ENCODE data around the gene CDKAL1.
"Not testable (repeated sequence)": the region's sequence is repeated elsewhere in the genome, so short reads cannot be mapped to it uniquely, and the experiment has no call there.

Gene CDKAL1

GRCh38 chr6:20599302-20600051 is 65.2 kb downstream of the CDKAL1 start:
- DNase-seq, result no peak

DNA sequence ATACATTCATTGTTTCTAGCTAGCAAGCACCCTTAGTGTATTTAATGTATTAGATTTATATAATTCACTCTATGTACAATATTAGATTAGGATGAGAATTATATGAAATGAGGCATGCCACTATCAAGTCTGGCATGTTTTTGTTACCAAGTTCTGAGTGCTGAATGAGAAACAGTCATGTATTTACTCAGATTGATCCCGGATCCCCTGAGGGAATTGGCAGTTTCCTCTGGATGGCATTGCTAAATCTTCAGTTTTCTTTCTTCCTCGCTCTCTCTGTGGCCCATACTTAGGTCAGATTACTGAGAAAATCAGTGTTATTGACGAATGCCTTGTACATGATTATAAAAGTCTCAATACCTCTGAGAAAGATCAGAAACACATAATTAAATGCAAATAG is 66.6 kb downstream of the CDKAL1 start:
- DNase-seq, result no peak

GRCh38 chr6:20604159-20604558 is 69.9 kb downstream of the CDKAL1 start:
- no peak for DNase-seq

DNA sequence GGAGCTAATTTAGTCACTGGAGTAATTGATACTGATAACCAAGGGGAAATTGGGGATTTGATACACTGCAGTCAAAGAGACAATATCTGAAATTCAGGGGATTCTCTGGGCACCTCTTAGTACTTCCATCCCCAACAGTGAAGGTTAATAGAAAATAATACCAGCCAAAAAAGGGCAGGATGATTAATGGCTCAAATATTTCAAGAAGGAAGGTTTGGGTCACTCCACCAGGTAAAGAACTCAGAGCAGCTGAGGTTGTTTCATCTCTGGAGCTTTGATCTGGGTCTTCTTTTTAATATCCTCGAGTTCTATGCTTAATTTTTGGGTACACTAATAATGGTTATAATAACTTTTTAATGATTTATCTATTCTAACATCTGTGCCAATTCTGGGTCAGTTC is 70.8 kb downstream of the CDKAL1 start:
- DNase-seq, result no peak

- DNase-seq, result no peak
Observed at GRCh38 chr6:20605581-20605980, 71.3 kb downstream of the CDKAL1 start.

GRCh38 chr6:20606831-20607230 is 72.6 kb downstream of the CDKAL1 start:
- DNase-seq, result no peak

- DNase-seq, result no peak
Observed at GRCh38 chr6:20608356-20608755, 74.1 kb downstream of the CDKAL1 start.

GRCh38 chr6:20608905-20609304 is 74.6 kb downstream of the CDKAL1 start:
- no peak for DNase-seq

DNA sequence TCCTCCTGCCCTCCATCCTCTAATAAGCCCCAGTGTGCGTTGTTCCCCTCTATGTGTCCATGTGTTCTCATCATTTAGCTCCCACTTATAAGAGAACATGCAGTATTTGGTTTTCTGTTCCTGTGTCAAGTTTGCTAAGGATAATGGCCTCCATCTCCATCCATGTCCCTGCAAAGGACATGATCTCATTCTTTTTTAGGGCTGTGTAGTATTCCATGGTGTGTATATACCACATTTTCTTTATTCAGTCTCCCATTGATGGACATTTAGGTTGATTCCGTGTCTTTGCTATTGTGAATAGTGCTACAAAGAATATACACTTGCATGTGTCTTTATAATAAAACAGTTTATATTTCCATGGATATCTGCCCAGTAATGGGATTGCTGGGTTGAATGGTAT is 75.7 kb downstream of the CDKAL1 start:
- not testable (repeated sequence) for DNase-seq

GRCh38 chr6:20610636-20611370 is 76.5 kb downstream of the CDKAL1 start:
- DNase-seq, result no peak

DNA sequence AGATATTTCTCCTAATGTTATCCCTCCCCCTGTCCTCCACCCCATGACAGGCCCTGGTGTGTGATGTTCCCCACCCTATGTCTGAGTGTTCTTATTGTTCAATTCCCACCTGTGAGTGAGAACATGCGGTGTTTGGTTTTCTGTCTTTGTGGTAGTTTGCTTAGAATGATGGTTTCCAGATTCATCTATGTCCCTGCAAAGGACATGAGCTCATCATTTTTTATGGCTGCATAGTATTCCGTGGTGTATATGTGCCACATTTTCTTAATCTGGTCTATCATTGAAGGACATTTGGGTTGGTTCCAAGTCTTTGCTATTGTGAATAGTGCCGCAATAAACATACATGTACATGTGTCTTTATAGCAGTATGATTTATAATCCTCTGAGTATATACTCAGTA is 83.3 kb downstream of the CDKAL1 start:
- DNase-seq, result not testable (repeated sequence)

- DNase-seq, result no peak
Observed at GRCh38 chr6:20620043-20620442, 85.8 kb downstream of the CDKAL1 start.

GRCh38 chr6:20623761-20624160 is 89.5 kb downstream of the CDKAL1 start:
- no peak for DNase-seq

- no peak for DNase-seq
Observed at GRCh38 chr6:20626165-20626564, 91.9 kb downstream of the CDKAL1 start.

- DNase-seq, result no peak
Observed at GRCh38 chr6:20629509-20629908, 95.3 kb downstream of the CDKAL1 start.

DNA sequence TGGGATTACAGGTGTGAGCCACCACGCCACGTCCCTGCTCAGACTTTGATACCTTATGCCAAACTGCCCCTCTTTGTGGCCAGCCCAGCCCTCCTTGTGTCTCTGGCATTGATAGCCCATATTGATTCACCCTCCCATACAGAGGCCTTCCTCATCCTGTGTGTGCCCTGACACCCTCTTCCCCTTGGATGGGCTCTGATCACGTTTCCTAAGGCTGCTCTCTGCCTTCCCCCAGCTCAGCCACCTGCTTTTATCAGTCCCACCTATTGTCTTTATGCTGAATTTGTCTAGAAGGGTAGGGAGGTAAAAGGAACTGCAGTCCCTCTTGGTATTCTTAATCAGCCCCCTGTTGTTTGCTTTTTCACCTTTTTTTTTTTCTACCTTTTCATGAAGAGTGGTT is 95.9 kb downstream of the CDKAL1 start:
- DNase-seq, result no peak

- DNase-seq, result peak in 1 of 2 experiments; percentile 7
Observed at GRCh38 chr6:20630617-20631548, 96.6 kb downstream of the CDKAL1 start.

DNA sequence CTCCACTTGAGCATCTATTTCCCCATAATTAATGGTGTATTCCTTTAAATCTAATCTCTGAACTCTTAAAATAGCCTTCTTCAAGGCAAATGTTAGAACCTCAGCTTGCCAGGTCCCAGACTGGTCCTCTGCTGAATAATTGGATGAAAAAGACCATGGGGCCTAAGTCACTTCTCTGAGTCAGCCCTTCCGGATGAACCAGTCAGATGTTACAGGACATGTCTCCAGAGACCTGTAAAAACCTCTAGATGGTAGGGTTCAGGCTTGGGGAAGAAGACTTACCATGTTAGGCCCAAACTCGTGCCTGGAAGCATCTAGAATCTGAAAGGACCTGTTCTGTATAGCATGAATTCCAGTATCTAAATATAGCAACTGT is 97.3 kb downstream of the CDKAL1 start:
- no peak for DNase-seq

DNA sequence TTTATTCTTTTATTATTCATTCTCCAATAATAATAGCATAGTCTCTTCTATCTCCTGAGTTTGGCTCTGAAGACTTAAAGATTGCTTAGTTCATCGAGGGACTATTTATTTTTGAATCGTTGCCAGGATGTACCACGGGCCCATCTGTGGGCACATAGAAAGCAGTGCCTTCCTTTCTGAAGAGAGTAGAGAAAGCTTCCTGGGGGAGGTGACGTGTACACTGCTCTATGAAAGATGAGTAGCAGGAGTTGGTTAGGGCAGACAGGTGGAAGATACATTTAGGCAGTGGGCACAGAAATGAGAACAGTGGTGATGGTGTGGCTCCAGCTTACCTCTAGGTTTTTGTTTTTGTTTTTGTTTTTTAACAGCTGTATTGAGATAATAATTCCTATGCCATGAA is 98.4 kb downstream of the CDKAL1 start:
- DNase-seq, result no peak

DNA sequence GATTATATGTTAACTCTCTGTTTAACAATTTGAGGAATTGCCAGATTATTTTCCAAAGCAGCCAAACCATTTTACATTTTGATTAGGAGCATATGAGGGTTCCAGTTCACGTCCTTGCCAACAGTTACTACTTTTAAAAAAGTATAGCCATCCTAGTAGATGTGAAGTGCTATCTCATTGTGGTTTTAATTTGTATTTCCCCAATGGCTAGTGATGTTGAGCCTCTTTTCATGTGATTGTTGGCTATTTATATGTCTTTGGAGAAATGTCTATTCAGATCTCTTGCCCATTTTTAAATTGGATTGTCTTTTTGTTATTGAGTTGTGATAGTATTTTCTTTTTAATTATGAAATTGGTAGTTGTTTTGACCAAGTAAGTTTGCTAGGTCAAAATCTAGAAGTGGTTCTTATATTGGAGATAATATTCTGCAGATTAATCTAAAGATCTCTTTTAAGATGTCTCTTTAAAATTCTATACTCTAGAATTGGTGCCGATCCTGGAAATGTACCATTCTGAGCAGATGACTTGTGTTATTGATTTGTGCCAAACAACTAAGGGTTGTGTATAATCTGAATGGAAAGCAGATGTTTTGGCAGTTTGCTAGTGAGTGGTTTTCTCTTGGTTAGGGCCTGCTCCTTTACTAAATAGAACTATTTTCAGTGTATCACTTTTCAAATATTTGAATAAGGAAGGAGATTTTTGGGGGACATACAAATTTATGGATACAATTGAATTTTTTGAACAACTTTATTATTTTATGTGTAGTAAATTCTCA is 99.5 kb downstream of the CDKAL1 start:
- no peak for DNase-seq

DNA sequence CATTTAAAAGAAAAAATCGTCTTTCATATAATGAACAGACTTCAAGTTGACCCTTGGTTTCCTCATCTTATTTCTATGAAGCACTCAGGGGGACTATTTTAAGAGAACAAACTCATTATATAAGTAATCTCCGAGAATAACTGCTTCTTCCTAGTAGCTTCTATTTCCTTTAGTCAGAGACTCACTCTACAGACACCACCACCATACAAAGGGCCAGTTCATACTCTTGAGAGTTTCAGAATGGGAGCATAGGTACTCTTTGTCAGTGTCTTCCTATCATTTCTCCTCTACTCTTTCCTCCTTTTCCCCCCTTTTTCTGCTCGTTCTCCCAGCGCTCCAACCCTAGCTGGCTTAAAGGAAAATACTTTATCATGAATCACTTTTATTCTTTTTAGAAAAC is 104.9 kb downstream of the CDKAL1 start:
- no peak for DNase-seq

- no peak for DNase-seq
Observed at GRCh38 chr6:20640181-20640580, 105.9 kb downstream of the CDKAL1 start.

DNA sequence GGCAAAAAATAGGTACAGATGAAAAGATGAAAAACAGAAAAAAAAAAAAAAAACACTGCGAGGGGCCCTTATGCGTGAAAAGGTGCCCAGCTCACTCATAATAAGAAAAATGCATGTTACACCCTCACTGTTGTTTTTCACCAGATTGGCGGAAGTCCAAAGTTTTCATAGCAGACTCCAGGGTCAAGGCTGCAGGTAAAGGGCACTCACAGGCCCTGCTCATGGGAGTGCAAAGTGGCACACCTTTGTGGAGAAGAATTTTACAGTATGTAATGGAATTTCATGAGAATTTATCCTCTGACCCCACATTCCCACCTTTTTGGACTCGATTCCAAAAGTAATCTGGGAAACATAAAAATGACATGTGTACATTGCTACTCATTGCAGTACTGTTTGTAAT is 108.2 kb downstream of the CDKAL1 start:
- DNase-seq, result no peak

All from activated CD4-positive, alpha-beta T cell treated with anti-CD3 and anti-CD28 coated beads, Interleukin-2, amount 50 U/mL, for 48 hours (primary cell).